GM21529 (cell line): ENCODE data around the gene TOMM6.

Source experiments
- ATAC-seq: cut with Tn5 transposase; IDR thresholded peaks from one replicate; pipeline ENCODE4 v1.9.1; 2021; ENCODE audit not compliant: unreplicated experiment

TOMM6 gene

DNA sequence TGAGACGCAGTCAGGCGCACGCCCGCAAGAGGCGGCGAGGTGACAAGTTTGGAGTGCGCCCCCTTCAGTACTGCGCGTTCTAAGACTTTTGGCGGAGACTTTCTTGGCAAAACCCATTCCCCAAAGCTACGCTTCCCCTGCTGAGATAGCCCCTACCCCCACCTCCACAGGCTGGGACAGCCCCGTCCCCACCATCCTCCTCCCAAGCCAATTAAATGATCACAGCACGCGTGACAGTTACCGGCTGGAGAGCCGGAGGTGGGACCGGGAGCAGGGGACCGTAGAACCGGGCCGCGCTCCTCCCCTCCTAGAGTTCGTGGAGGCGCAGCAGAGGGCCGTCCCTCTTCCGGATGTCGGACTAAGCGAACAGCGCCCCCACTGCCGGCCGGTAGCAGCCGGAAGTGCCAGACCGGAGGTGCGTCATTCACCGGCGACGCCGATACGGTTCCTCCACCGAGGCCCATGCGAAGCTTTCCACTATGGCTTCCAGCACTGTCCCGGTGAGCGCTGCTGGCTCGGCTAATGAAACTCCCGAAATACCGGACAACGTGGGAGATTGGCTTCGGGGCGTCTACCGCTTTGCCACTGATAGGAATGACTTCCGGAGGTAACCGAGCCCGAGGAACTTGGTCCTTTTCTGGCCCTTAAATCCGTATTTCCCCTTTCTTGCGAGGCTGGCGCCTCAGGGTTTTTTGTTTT is at the start of gene TOMM6:
Gene TOMM6, plus strand, starts transcription at position 476 of the 699 bp plus-strand sequence. Its CDS starts 4 bp downstream, at position 480.
- peak; percentile 82 for ATAC-seq

DNA sequence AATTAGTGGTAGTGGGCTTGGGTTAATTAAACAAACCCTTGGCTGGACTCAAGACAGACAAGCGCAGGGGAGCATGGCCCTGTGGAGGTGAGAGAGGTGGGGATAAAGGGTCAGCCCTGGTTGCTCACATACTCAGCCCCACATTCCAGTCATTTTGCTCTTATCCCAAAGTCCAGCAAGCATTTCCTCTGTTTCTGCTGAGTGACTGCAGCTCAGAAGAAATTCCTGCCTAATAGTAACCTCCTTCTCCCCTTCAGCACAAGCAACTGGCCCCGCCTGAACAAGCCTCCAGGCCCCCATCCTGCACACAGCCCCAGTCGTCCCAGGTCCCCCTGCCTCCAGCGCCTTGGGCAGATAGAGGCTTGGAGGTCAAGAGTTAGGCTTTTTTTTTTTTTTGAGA is 48.5 kb upstream of the TOMM6 start:
- ATAC-seq: no peak

DNA sequence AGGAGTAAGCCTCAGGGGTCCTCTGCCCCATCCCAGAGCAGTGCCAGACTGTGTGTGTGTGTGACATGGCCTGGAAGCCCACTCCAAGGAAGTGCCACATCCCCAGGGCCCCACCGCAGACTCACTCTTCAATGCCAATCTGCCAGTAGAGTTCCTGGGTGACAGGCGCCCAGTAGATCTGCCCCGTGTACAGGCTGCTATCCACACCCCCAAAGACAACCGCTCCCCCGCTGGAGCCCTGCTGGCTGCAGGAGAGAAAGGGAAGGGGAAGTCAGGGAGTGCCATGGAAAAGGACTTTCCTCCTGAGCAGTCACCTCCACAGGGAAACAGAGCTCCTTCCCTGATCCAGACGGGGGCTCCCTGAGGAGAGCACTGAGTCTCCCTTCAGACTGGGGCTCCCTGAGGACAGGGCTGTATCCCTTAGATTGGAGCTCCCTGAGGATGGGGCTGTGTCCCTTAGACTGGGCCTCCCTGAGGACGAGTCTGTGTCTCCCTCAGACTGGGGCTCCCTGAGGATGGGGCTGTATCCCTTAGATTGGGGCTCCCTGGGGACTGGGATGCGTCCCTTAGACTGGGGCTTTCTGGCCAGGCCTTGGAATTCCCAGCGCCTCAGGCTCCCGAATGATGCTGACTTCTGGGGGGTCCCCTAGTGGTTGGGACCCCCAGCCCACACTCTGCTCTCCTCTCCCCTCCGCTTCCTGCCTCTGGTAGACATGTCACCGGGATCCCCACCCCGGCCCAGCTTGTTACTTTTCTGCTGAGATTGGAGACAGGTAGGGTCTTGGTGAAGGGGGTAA is 46.9 kb upstream of the TOMM6 start:
- ATAC-seq: no peak

DNA sequence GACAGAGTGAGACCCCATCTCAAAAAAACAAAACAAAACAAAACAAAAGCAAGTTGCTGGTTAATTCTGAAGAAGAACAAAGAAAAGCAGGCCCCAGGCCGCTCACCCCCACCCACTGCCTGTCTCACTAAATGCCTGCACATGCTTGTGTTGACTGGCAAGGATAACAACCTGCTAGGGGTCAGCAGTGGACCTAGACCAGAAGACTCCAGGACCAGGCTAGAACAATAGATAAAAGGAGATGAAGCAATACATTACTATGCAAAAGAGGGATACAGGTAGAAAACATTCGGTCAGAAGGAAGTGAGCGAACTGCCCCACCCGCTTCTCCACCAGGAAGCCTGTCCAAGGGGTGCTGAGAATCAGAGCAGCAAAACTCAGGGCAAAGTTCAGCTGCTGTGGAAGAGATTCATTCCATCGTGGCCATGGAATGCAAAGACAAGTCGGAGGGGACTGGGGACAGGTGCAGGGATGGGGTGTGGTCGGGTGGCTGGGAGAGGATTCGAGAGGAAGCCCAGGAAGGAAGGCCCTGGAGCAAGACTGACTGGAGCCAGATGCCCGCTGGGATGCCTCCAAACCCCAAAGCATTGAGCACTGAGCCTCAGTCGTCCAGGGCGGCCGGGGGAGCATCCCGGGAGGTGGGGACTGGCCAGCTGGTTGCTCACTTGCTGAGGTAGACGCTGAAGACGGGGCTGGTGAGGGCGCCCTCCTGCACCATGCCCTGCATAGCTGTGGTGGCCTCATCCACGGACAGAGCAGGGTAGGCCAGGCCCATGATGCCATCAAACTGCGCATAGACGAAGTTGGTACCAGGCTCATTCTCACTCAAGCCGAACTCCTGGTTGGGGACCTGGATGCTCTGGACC is 45.6 kb upstream of the TOMM6 start:
- ATAC-seq: no peak

DNA sequence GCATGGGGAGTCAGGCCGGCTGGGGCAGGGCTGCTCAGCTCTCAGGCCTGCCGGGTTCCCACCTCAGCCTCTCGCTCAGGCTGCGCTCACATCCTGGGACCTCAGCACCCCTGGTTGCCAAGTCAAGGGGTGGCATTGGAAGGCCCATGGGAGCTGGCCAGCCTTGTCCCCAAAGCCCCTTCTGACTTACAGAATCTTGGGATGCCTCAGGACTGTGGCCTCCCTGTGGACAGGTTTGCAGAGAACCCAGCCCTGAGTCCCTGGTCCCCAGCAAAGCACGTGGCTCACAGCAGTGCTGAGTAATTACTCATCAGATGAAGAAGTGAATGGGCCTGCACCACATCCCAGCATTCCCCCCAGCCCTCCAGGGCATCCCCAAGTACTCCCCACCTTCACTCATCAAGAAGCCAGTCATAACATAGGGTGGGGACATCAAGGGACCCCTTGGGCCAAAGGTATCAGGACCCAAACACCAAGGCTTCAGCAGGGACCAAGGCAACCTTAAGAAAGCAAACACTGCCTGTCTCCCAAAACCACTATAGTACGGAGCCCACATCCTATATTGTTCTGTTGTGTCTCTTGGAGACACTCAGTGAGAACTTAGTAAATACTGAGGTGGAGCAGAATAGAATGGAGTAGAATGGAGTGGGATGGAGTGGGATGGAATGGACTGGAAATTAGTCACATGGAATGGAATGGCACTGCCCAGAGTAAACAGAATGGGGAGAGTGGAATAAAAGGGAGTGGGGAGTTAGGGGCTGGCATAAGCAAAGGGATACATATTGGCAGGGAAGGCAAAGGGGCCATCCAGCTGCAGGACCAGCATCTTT is 43.9 kb upstream of the TOMM6 start:
- no peak for ATAC-seq

DNA sequence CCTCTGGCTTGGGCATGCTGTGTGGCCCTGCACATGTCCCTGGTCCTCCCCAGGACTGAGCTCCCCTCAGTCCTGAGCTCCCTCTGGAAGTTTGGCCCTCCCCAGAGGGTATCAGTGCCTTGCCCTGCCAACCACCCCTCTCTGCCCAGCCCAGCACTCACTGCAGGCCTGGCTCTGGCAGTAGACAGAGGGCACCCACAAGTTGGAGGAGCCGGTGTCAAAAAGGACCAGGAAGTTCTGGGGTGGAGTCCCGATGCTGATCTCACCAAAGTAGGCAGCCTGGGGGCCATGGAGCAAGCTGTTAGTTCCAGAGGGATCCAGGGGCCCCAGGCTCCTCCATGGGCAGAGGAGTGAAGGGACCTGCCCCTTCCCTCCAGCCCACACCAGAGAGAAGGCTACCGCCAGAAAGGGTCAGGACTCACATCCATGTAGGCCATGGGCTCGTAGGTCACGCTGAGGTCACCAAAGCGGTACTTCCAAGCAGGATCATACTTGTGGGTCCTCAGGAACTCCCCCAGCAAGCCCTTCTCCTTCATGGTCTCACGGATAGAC is 43.2 kb upstream of the TOMM6 start:
- no peak for ATAC-seq

DNA sequence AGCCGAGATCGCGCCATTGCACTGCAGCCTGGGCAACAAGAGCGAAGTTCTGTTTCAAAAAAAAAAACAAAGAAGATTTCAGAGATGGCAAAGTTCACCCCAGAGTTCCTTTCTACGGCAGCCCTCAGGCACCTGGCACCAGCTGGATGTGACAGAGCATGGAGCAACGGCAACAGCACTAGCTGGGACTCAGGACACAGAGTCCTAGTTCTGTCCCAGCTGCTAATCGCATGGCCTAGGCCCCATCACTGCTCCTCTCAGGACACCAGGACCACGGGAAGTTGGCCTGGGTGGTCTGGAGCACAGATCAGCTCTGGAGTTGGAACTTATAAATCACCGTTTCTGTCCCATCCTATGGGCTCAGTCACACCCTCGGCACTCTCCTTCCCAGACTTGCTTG is 41.4 kb upstream of the TOMM6 start:
- no peak for ATAC-seq

DNA sequence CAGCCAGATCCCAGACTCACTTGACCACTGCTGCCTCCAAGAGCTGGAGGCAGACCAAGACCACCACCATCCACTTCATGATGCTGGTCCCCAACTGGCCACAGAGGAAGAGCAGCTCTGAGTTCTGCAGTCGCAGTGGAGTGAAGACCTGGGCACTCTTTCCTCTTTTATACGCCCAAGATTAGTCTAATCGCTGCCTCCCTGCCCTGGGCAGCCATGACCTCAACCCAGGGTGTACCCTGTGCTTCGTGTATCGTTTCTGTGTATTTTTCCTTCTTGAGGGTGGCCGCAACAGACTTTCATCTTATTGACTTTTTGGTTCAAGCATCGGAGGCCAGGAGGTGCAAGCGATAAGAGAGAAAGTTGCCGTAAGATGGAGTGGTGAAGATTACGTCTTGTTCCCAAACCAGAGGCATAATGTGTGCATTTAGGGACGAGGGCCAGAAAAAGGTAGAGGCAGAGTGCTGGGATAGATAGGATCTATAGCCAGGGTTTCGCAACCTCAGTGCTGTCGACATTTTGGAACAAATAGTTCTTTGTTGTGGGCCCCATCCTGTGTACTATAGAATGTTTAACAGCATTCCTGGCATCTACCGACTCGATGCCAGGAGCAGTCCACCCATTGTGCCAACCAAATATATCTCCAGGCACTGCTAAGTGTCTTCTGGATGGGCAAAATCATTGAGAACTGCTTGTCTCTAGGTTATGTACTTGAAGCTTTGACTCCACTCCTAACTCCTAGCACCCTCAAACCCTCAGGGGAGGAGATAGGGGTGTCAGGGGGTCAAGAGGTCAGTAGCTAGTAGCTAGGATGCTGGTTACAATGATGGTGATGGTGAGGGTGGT is 40.0 kb upstream of the TOMM6 start, which contains the start of gene PGC:
Gene PGC, minus strand, starts transcription at position 142 of the 846 bp plus-strand sequence. Its CDS starts 63 bp downstream, at position 79.
- ATAC-seq: no peak

DNA sequence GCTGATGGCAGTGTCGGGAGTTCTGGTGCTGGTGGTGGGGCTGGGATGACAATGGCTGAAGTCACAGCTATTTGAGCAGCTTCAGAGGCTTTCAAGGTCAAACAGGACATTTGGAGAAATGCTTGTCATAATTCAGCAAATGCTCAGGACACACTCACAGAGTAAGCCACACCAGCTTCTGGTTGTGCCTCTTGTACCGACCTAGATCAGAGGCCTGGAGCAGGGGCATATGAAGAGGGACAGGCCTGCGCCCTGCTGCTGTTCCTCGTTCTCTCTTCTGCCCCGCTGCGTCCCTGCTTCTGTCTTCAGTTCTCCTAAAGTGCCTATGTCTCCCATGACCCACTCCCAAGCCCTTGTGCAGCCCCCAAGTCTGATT is 39.4 kb upstream of the TOMM6 start:
- no peak for ATAC-seq

DNA sequence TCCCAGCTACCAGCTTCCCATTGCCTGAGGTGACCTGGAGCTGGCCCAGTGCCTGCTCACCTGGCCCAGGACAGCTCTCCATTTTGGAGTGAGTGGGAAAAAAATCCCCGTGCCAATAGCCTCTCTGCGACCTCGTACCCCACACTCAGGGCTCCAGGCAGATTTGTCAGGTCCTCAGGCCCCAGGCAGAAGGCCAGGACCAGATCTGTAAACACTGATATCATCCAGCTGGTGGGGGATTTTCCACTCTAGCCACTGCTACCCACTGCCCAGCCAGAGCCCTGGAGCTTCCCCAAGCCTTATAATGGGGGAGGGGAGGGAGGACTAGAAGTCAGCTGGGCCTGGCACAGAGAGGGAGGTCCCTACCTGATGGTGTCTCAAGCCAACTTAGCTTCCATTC is 39.0 kb upstream of the TOMM6 start:
- no peak for ATAC-seq

DNA sequence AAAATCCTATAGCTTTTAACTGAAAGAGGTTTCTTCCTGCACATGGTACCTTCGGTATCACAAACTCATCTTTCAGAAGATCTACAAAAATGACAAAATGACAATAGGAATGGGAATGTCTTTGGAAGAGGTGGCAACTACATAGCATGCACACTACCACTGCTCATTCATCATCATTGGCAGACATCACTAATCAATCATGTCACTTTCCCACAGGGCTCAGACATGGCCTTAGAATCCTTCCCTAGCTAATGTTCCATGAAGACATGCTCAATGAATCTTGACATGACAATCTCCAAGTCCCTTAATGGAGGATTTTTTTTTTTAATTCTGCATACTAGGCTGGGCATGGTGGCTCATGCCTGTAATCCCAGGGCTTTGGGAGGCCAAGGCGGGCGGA is 37.1 kb upstream of the TOMM6 start:
- no peak for ATAC-seq

DNA sequence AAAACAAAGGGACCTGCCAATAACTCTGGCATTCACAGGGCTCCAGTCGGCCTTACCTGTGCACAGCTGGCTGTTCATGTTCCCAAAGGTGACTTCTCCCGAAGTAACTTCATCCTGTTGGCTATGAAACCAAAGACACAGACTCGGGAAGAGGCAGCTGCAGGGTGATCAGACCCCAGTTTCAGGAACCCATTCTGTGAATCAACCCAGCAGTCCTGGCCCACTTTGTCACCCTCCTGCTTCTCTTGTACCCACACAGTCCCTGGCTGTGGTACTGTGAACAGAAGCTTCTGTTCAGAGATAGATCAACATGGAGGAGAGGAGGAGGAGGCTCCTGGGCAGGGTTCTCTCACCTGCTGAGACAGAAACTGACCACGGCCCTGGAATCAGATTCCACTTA is 31.6 kb upstream of the TOMM6 start:
- no peak for ATAC-seq

DNA sequence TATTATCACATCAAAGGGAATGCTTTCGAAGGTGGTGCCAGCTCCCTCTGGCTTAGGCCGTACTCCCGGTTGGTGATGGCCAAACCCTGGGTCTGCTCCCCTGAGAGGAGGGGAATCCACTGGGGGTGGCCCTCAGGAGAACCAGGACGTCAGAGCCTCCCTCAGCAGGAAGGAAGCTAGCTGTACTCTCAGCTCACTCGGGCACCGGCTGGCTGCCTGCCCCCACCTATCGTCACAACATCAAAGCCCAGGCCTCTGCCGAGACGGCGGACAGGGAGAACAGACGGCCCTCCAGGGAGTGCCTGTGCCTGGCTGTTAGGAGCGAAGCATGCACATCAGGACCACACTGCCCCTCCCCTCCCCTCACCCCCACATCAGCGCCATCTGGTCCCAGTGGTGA is 31.1 kb upstream of the TOMM6 start:
- no peak for ATAC-seq

DNA sequence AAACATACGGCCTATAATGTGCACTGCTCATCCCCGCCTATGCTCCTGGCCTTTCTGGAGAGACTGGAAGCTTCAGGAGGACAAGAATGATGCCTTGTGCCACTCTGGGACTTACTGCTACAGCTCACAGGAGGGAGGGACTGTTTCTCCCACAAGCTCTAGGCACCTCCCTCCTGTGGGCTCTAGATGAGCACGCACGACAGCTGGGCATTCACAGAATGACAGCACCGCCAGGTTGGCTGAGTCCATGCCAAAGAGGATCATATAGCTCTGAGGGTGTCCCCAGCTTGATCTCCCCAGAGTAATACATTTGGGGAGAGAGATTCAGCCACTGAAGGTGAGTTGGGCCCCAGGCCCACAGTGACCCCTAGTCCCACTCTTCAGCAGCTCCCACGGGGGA is 30.2 kb upstream of the TOMM6 start:
- ATAC-seq: no peak

DNA sequence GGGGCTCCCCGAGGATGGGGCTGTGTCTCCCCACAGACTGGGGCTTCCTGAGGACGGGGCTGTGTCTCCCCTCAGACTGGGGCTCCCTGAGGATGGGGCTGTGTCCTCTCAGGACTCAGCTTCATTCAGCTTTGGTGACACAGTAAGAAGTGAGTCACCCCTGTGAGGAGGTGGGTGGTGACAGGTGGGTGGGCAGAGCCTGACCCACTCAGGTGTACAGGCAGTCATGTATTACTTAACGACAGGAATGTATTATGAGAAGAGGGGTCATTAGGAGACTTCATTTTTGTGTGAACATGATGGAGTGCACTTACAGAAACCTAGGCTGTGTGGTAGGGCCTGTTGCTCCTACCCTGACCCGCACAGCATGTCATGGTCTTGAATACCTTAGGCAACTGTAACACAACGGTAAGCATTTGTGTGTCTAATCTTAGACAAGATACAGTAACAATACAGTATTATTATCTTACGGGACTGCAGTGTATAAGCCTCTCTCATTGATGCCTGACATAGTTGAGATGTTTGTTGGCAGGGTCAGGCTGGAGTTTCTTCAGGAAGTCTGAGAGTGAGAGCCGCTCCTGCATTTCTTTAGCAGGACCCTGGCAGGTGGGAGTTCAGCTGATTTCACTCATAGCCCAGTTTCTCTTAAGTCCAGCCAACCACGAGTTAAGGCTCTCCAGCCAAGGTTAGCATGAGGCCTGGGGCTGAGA is 29.4 kb upstream of the TOMM6 start:
- ATAC-seq: no peak

DNA sequence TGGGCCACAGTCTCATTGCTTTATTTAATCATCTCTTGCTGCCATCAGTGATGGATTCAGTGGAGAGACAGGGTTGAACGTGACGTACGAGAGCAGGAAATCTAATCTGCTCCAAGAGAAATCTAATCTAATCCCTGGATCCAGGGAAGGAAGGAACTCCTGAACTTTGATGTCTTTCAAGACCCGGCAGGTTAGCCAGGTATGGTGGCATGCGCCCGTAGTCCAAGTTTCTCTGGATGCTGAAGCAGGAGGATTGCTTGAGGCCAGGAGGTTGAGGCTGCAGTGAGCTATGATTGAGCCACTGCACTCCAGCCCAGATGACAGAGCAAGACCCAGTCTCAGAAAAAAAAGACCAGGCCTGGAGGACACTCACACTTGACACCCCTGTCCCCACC is 28.9 kb upstream of the TOMM6 start:
- ATAC-seq: no peak

DNA sequence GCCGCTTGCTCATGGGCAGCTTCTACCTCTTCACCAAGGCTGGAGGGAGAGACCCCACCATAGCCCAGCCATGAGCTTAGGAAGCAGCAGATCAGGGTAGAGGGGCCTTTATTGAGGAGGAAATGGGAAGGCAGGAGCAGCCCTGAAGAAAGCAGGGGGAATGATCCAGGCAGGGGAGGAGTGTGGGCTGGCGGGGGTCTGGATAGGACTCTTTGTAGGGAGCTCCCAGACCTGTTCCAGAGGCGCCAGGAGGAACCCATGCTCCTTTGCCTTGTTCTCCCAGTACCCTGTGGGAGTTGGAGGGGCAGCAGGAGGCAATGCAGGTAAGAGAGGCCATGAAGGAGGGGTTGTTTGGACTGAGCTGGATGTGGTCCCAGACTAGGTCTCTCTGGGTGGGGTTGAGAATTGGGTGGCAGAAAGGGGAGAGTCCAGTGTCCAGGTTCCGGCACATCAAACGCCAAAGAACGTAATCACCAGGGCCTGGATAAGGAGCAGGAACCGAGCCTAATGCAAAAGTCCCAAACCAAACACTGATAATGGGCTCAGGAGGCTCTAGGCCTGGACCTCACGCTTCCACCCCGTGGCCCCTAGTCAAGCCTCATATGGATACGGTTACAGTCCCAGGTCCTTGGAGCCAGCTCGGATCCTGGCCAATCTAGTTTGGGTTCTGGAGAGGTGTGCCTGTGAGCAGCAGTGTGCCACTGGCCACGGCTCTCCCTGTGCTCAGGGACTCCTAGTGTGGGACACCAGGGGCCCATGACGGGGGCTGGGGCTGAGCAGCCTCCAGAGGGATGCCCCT is 28.2 kb upstream of the TOMM6 start:
- ATAC-seq: no peak
